CD14-positive monocyte (primary cell): ENCODE measurements around the gene OXT. TPM values are rescaled to one million over a fixed set of nuclear protein-coding genes. Genes with fewer than 3 reads are reported as not detected.
A peak's percentile ranks its signal among the peaks of the same experiment; 100 is the strongest.

Experiments
- DNase-seq, 3 donors: peaks; one replicate each; pipeline ENCODE4 v3.0.0-alpha.2; 2011 to 2022
- H2AFZ ChIP-seq: 2 replicates; pipeline ENCODE4 v1.6.0; 2012; ENCODE audit warnings: mild to moderate bottlenecking, low read depth, low read length, inconsistent platforms; ENCODE audit not compliant: insufficient read depth, poor library complexity, severe bottlenecking
- H3K27ac ChIP-seq, 2 donors: 1 replicate in 1 of 2; 2 replicates in 1 of 2; pipeline ENCODE4 v1.5.1; 2012 to 2013; ENCODE audit warnings: low read length in 2 of 2, control low read depth in 1 of 2, inconsistent platforms in 1 of 2, low read depth in 1 of 2, mild to moderate bottlenecking in 1 of 2
- H3K27me3 ChIP-seq, 2 donors: one replicate each; pipeline versions ENCODE4 v1.6.0 to v1.6.1; 2011 to 2013; ENCODE audit warnings: low read length in 2 of 2; ENCODE audit not compliant: control insufficient read depth in 2 of 2, insufficient read depth in 2 of 2
- H3K36me3 ChIP-seq, 2 donors: replicated peaks in 1 of 2; 1 replicate in 1 of 2; 2 replicates in 1 of 2; pipeline versions ENCODE4 v1.5.1 to v1.6.1; 2012 to 2013; ENCODE audit warnings: low read length in 2 of 2, control low read depth in 1 of 2, inconsistent platforms in 1 of 2, mild to moderate bottlenecking in 1 of 2; ENCODE audit not compliant: insufficient read depth in 2 of 2, control insufficient read depth in 1 of 2
- H3K4me1 ChIP-seq, 2 donors: 1 replicate in 1 of 2; 2 replicates in 1 of 2; pipeline versions ENCODE4 v1.5.1 to v1.6.1; 2012 to 2013; ENCODE audit warnings: low read length in 2 of 2, control low read depth in 1 of 2, inconsistent platforms in 1 of 2, mild to moderate bottlenecking in 1 of 2, moderate library complexity in 1 of 2; ENCODE audit not compliant: insufficient read depth in 2 of 2, control insufficient read depth in 1 of 2
- H3K4me2 ChIP-seq: replicated peaks from 2 replicates; pipeline ENCODE3; 2012; ENCODE audit warnings: low read length, moderate library complexity, mild to moderate bottlenecking; ENCODE audit not compliant: poor library complexity, severe bottlenecking; ENCODE audit errors: extremely low read depth
- H3K4me3 ChIP-seq, 3 experiments: fragments of 200-600 bp in 1 of 3; sonication (generic) in 1 of 3; replicated peaks in 1 of 3; 1 replicate in 2 of 3; 2 replicates in 1 of 3; pipeline ENCODE4 v1.5.1; 2011 to 2013; ENCODE audit warnings: low read length in 3 of 3, mild to moderate bottlenecking in 3 of 3, control low read depth in 2 of 3, low read depth in 2 of 3, inconsistent platforms in 1 of 3, moderate library complexity in 1 of 3
- H3K79me2 ChIP-seq: 2 replicates; pipeline ENCODE4 v1.6.0; 2012; ENCODE audit warnings: mild to moderate bottlenecking, control low read depth, inconsistent platforms, low read length, moderate library complexity; ENCODE audit not compliant: insufficient read depth
- H3K9ac ChIP-seq: 2 replicates; pipeline ENCODE4 v1.6.0; 2017; ENCODE audit warnings: low read length, mild to moderate bottlenecking; ENCODE audit not compliant: insufficient read depth, poor library complexity, severe bottlenecking
- H3K9me3 ChIP-seq, 2 donors: replicated peaks in 1 of 2; 1 replicate in 1 of 2; 2 replicates in 1 of 2; pipeline versions ENCODE4 v1.5.1 to v1.6.1; 2012 to 2013; ENCODE audit warnings: low read length in 2 of 2, control low read depth in 1 of 2; ENCODE audit not compliant: control insufficient read depth in 1 of 2, insufficient read depth in 1 of 2
- H4K20me1 ChIP-seq: 2 replicates; pipeline ENCODE4 v1.6.0; 2012; ENCODE audit warnings: mild to moderate bottlenecking, low read length, control low read depth, moderate library complexity; ENCODE audit not compliant: insufficient read depth
- H3K27ac Mint-ChIP-seq, 7 donors: one replicate each; pipeline ENCODE4 v1.8.0; 2020; ENCODE audit warnings: mild to moderate bottlenecking in 7 of 7, mixed read lengths in 7 of 7, moderate library complexity in 6 of 7, inconsistent platforms in 2 of 7
- H3K27me3 Mint-ChIP-seq, 3 donors: one replicate each; pipeline ENCODE4 v1.8.0; 2021 to 2022; ENCODE audit warnings: low read depth in 3 of 3, mild to moderate bottlenecking in 3 of 3, mixed read lengths in 3 of 3, moderate library complexity in 3 of 3, inconsistent platforms in 1 of 3
- H3K36me3 Mint-ChIP-seq, 2 donors: one replicate each; pipeline ENCODE4 v1.8.0; 2020; ENCODE audit warnings: mixed read lengths in 2 of 2, inconsistent platforms in 1 of 2, mild to moderate bottlenecking in 1 of 2
- H3K4me1 Mint-ChIP-seq: one replicate; pipeline ENCODE4 v1.8.0; 2020; ENCODE audit warnings: mild to moderate bottlenecking, mixed read lengths
- H3K4me3 Mint-ChIP-seq, 2 donors: one replicate each; pipeline ENCODE4 v1.8.0; 2020; ENCODE audit warnings: mild to moderate bottlenecking in 2 of 2, mixed read lengths in 2 of 2, moderate library complexity in 1 of 2
- H3K9me3 Mint-ChIP-seq, 7 donors: one replicate each; pipeline ENCODE4 v1.8.0; 2020 to 2022; ENCODE audit warnings: mixed read lengths in 7 of 7, mild to moderate bottlenecking in 6 of 7, moderate library complexity in 6 of 7, inconsistent platforms in 2 of 7
- CTCF ChIP-seq: fragments of 200-600 bp; IDR thresholded peaks from one replicate; pipeline ENCODE4 v1.8.0; 2022; ENCODE audit warnings: antibody characterized with exemption, mild to moderate bottlenecking
- WGBS: methylation state at CpG from one replicate; pipeline ENCODE4 v1.1.5; 2013; ENCODE audit warnings: missing lambda C conversion rate; ENCODE audit not compliant: insufficient coverage; 5-methylcytosine and 5-hydroxymethylcytosine counted together
- intact Hi-C, 2 donors: fragments of 100-400 bp; cut with micrococcal nuclease; formaldehyde crosslinking; loops; one replicate each; pipeline versions ENCODE4 v1.15.0 to v1.15.1; 2023
- polyA plus RNA-seq, 3 donors: library from polyadenylated mRNA; depleted of rRNA in 1 of 3; unstranded in 2 of 3; stranded (reverse) in 1 of 3; fragments of 300-500 nt in 2 of 3; fragments of >200 nt in 1 of 3; fragmentation: Illumina TruSeq in 2 of 3; gene quantifications; 1 replicate in 2 of 3; 2 replicates in 1 of 3; pipeline ENCODE4 v1.2.3, GENCODE V29; 2012 to 2021

The OXT gene
- polyA plus RNA-seq, 3 donors = not detected

- no peaks in the 10 kb centered on the region for H3K4me1 Mint-ChIP-seq
- Histone ChIP-seq H3K79me2 (no peaks in the 10 kb centered on the region), H3K36me3 (peaks cover 61 to 77% of the 10 kb centered on the region in 2 donors), H3K4me1 (no peaks in the 10 kb centered on the region), H3K4me3 (no peak overlapping the region), H2AFZ (no peak overlapping the region), H3K9ac (no peak overlapping the region), H3K27me3 (no peaks in the 10 kb centered on the region), H3K9me3 (no peaks in the 10 kb centered on the region), H3K27ac (no peak overlapping the region), H3K4me2 (no peak overlapping the region), H4K20me1 (no peaks in the 10 kb centered on the region)
- no peaks in the 10 kb centered on the region for H3K9me3 Mint-ChIP-seq
- peaks cover 0 to 3% (median 2%) of the 10 kb centered on the region in 3 donors for H3K27me3 Mint-ChIP-seq
- H3K4me3 Mint-ChIP-seq = no peak overlapping the region
- intact Hi-C loops = no loop called here
- no peak for TF ChIP-seq CTCF
- H3K36me3 Mint-ChIP-seq = peaks cover 38 to 79% of the 10 kb centered on the region in 2 donors
- H3K27ac Mint-ChIP-seq = peak overlapping the region in 1 of 7 donors; percentile 53
- no peak for DNase-seq
- WGBS = 100% methylated on average over 1 of the region's 5 CpGs
These were observed 33.0 kb upstream of the OXT start for GRCh38 chr20:3038454-3038853.

- Mint-ChIP-seq H3K4me3 (no peak overlapping the region), H3K9me3 (no peaks in the 10 kb centered on the region), H3K4me1 (no peaks in the 10 kb centered on the region), H3K36me3 (peaks cover 38 to 72% of the 10 kb centered on the region in 2 donors), H3K27me3 (peaks cover 0 to 3% (median 2%) of the 10 kb centered on the region in 3 donors), H3K27ac (peak overlapping the region in 1 of 7 donors; percentile 17)
- H3K79me2 ChIP-seq = no peaks in the 10 kb centered on the region
- no peaks in the 10 kb centered on the region for H3K27me3 ChIP-seq
- H3K4me2 ChIP-seq = no peak overlapping the region
- 97% methylated on average over 3 of the region's 4 CpGs for WGBS
- no peak overlapping the region for H3K9ac ChIP-seq
- no peak for DNase-seq
- H3K9me3 ChIP-seq = no peaks in the 10 kb centered on the region
- H2AFZ ChIP-seq = no peak overlapping the region
- no peak overlapping the region for H3K4me3 ChIP-seq
- H3K36me3 ChIP-seq = peaks cover 60 to 70% of the 10 kb centered on the region in 2 donors
- intact Hi-C loops = no loop called here
- no peaks in the 10 kb centered on the region for H4K20me1 ChIP-seq
- no peaks in the 10 kb centered on the region for H3K4me1 ChIP-seq
- H3K27ac ChIP-seq = no peak overlapping the region
- TF ChIP-seq CTCF = no peak
These were observed 32.0 kb upstream of the OXT start for GRCh38 chr20:3039426-3039825.
